Measurements from ENCODE around the gene MVB12B.
A peak's percentile ranks its signal among the peaks of the same experiment; 100 is the strongest.

The MVB12B gene

DNA sequence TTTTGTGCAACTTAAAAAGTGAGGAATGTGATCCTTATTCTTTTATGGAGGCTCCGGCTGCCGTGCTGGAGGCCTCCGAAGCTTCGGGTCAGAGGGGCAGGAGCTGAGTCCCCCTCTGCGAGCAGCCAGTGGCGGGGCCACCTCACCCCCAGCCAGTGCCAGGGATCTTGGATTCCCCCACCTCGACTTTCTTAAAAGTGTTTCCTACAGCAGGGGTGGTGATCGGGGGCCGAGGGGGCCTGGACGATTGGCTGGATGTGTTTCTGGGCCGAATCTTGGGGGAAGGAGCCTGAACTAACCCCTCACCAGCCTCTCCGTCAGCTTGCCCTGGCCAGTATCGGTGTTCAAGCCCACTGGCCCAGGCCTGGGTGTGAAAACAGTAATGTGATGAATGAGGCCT, 194.9 kb downstream of the MVB12B start:
- DNase-seq (ENCODE audit: low spot score): no peak

- no peak for DNase-seq (ENCODE audit: low spot score)
Observed at GRCh38 chr9:126521976-126522590, 195.5 kb downstream of the MVB12B start.

- DNase-seq (ENCODE audit: low spot score): no peak
Observed at GRCh38 chr9:126522612-126523356, 196.2 kb downstream of the MVB12B start.

DNA sequence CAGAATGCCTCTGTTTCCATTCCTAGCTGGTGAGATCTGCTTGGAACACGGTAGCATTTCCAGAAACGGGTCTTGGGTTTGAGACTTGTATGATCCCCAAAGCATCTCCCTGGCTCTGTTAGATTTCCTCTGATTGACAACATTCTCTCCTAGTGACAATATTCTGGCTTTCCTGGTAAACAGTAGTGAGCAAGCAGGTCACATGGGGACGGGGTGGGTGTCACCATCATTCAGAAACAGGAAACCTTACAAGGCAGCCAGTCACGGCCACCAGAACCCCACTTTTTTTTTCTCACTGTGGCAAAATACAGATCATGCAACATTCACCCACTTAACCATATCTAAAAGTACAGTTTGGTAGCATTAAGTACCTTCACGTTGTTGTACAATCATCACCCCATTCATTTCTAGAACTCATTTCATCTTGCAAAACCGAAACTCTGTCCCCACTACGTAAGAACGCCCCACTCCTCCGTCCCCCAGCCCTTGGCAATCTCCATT, 197.0 kb downstream of the MVB12B start:
- peak; percentile 42 for DNase-seq (ENCODE audit: low spot score)

DNA sequence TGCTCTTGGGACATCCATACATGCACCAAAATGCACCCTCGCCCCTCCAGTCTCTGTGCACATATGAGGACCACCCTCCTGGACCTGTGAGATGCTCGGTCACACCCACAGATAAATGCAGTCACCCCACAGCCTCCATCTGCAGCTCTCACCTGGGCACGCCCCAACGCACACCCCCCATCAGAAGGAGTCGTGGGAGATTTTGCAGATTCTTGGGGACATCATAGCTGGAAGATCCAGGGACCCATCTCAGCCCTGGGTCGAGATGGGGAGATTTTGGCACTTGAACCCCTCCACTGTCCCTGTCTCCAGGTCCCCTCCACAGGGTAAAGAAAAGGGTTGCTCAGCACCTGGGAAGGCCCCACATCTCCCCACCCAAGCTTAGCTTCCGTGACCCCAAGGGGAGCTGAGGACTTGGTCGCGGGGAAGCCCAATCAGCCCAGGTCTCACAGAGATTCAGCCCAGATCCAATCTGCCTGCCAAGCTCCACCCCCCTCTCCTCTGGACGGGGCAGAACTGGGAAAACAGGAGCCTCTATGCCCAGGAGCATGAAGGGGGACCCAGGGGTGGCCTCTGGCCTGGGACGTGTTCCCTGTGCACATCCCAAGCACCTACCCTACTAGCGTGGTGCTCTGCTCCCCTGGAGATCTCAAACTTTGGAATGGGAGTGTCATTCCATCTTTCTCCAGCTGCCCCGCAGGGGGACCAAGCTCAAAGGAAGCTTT, 197.9 kb downstream of the MVB12B start:
- DNase-seq (ENCODE audit: low spot score): no peak

- no peak for DNase-seq (ENCODE audit: low spot score)
Observed at GRCh38 chr9:126526218-126527108, 199.8 kb downstream of the MVB12B start.

GRCh38 chr9:126527109-126527825, 200.6 kb downstream of the MVB12B start:
- no peak for DNase-seq (ENCODE audit: low spot score)

GRCh38 chr9:126528111-126528510, 201.5 kb downstream of the MVB12B start:
- no peak for DNase-seq (ENCODE audit: low spot score)

DNA sequence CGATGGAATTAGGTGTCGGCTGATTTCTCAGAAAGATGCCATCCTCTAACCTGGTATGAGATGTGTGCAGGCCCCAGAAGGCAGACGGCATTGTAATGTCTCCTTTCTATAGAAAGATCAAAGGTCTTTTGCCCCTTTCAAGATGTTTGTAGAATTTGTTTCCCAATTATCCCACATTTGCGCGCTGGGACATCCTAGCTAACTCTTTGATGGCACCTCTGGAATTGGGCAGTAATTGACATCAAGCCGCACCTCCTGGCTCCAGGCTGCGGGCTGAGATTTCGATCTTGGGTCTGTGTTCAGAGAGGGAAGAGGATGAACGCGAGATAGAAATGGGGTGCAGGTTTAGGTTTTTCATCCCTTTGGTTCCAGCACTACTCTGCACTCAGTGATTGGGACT, 202.3 kb downstream of the MVB12B start:
- DNase-seq (ENCODE audit: low spot score): no peak

- DNase-seq (ENCODE audit: low spot score): no peak
Observed at GRCh38 chr9:126531035-126531571, 204.5 kb downstream of the MVB12B start.

- no peak for DNase-seq (ENCODE audit: low spot score)
Observed at GRCh38 chr9:126531591-126531990, 205.0 kb downstream of the MVB12B start.

DNA sequence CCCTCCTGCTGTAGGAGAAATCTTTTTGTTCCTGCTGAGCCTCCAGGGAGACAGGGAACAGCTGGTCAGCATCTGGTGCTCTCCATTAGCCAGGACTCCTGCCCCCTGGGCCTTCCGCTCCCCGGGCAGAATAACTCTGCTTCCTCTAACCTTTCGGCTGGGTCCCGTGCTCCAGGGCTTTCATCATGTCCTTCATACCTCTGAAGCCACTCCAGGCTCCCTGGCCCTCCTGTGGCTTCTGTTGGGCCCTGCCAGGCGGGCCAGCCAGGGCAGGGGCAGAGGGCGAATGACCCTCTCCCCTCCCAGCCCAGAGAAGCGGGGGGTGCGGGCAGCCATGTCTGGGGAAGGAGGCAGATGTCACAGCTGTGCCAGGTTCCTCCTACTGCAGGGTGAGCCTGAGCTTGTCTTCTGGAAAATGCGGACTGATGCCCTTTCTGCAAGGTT, 205.4 kb downstream of the MVB12B start:
- DNase-seq (ENCODE audit: low spot score): no peak

DNA sequence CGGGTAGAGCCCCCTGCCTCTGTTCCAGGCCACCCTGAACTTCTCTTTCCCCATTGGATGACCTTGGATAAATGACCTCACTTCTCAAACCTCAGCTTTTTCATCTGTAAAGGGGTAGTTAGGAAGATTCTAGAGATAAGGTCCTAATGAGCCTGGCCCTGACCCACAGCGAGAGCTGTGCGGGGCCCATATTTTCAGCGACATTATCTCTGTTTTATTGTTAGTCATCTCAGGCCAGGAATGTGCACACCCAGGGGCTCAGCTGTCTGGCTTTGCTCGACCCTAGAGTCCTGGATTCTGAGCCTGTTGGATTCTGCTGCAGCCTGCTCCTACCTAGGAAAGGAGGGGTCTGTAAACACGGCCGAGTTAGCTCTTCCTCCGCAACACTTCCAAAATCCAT, 205.9 kb downstream of the MVB12B start:
- no peak for DNase-seq (ENCODE audit: low spot score)

- DNase-seq (ENCODE audit: low spot score): no peak
Observed at GRCh38 chr9:126532951-126533925, 206.6 kb downstream of the MVB12B start.

GRCh38 chr9:126533926-126534310, 207.3 kb downstream of the MVB12B start:
- no peak for DNase-seq (ENCODE audit: low spot score)

DNA sequence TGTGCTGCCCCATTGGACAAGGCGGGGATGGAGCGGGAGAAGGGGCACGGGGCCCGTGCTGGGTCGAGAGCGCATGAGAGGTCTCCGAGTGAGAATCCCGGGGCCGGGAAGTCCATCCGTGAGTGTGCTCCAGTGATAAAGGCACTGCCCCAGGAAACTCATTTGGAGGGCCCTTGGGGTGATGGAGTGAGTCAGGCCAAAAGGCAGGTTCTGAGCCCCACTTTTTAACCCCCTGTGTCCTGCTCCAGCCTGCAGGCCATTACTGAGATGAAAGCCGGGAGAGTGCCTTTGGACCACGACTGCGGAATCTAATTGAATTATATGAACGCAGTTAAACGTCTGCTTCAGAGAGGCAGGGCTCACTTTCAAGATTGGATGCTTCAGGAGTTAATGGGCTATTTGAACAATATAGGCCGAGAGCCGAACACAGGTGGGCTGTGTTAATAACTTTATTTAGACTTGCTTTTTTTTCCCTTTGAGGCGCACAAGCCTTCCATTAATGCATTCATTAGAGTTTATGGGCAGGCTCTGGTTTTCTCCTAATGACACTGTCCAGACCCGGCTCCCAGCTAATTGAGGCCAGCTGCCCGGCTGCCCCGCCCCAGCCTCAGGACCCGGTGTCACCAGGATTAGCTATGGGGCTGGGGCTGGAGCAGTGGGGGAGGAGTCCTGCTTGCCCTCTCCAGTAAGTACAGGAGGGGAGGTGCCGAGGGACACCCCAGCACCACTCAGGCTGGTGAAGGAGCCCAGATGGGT, 208.0 kb downstream of the MVB12B start:
- DNase-seq (ENCODE audit: low spot score): no peak

DNA sequence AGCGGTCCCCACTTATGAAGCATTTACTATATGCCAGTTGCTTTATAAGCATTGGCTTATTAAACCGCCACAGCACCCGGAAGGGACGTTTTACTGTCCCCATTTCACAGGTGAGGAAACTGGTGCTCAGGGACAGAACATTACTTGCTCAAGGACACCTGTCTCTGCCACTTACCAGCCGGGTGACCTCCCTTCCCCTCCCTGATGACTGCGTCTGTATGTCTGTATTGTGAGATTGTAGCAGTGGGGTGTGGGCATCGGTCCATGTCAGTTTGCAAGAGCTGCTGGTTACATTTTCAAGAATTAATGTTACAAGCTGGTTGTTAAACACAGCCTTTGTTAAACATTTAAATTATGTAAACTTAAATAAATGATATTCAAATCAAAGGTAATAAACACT, 209.5 kb downstream of the MVB12B start:
- no peak for DNase-seq (ENCODE audit: low spot score)

- no peak for DNase-seq (ENCODE audit: low spot score)
Observed at GRCh38 chr9:126536841-126537465, 210.3 kb downstream of the MVB12B start.

GRCh38 chr9:126538550-126538949, 211.9 kb downstream of the MVB12B start:
- DNase-seq (ENCODE audit: low spot score): no peak
